ENCODE data around the gene FHIP1B.

The FHIP1B gene

DNA sequence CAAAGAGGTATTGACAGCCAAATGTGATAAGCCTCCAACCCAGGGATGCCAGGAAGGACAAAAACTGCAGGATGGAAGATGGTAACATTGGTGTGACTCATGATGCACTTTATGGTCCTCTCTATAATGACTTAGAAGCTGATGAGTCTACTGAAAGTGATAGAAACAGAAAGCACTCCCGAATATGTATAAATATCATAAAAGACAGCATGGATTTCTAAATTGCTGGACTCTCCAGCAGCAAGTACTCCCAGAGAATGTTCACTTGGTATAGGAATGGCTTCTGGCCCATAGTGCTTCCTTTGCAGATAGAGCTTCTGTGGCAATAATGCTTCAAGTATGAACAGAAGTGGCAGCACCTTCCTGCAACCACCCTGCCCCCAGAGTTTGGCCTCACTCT, 64.2 kb downstream of the FHIP1B start, which contains the start of gene OR52B2:
Gene OR52B2 (minus strand): TSS at position 101 of the 400 bp plus-strand sequence. CDS start 0 bp downstream, at position 101.
- H3K9me3 ChIP-seq (ENCODE audit: low read length), result no peaks in the 10 kb centered on the region
- H3K4me1 ChIP-seq (ENCODE audit: insufficient read depth, low read length), result no peaks in the 10 kb centered on the region
- no peaks in the 10 kb centered on the region for H3K36me3 ChIP-seq (ENCODE audit: insufficient read depth, low read length)
- H3K27me3 ChIP-seq (ENCODE audit: insufficient read depth, low read length), result peaks cover 3% of the 10 kb centered on the region
- no peak within 1 kb of the TSS for H2AFZ ChIP-seq (ENCODE audit: low read depth, low read length)
- no peak within 1 kb of the TSS for H3K4me3 ChIP-seq (ENCODE audit: low read length)

All from neuron (in vitro differentiated cells).